Smooth muscle cell (in vitro differentiated cells): ENCODE data around the gene CLPTM1L. TPM values are rescaled to one million over a fixed set of nuclear protein-coding genes. Genes with fewer than 3 reads are reported as not detected.
"Not testable (repeated sequence)": the region's sequence is repeated elsewhere in the genome, so short reads cannot be mapped to it uniquely, and the experiment has no call there.

Experiments
- DNase-seq: peaks from one replicate; lab custom pipeline; 2025; ENCODE audit not compliant: unreplicated experiment; lab: John Stamatoyannopoulos, UW
- H2AFZ ChIP-seq: fragments of 200-600 bp; sonication (generic); 2 replicates; pipeline ENCODE4 v1.6.0; 2016; ENCODE audit warnings: antibody characterized with exemption, low read depth, mild to moderate bottlenecking
- H3F3A ChIP-seq: fragments of 200-600 bp; sonication (generic); 2 replicates; pipeline ENCODE4 v1.6.0; 2017; ENCODE audit warnings: antibody characterized with exemption, low read depth
- H3K27ac ChIP-seq: fragments of 200-600 bp; sonication (generic); 2 replicates; pipeline ENCODE4 v1.5.1; 2016; ENCODE audit warnings: low read depth, mild to moderate bottlenecking
- H3K27me3 ChIP-seq: fragments of 200-600 bp; sonication (generic); 2 replicates; pipeline ENCODE4 v1.6.1; 2016; ENCODE audit warnings: low read depth, mild to moderate bottlenecking
- H3K36me3 ChIP-seq: fragments of 200-600 bp; sonication (generic); 2 replicates; pipeline ENCODE4 v1.5.1; 2016; ENCODE audit warnings: low read depth
- H3K4me1 ChIP-seq: fragments of 200-600 bp; sonication (generic); 2 replicates; pipeline ENCODE4 v1.5.1; 2016; ENCODE audit warnings: low read depth
- H3K4me2 ChIP-seq: fragments of 200-600 bp; sonication (generic); 2 replicates; pipeline ENCODE4 v1.6.0; 2016; ENCODE audit warnings: mild to moderate bottlenecking
- H3K4me3 ChIP-seq: fragments of 200-600 bp; sonication (generic); 2 replicates; pipeline ENCODE4 v1.5.1; 2016; ENCODE audit warnings: mild to moderate bottlenecking
- H3K79me2 ChIP-seq: fragments of 200-600 bp; sonication (generic); 2 replicates; pipeline ENCODE4 v1.6.0; 2016; ENCODE audit warnings: low read depth, mild to moderate bottlenecking
- H3K9ac ChIP-seq: fragments of 200-600 bp; sonication (generic); 2 replicates; pipeline ENCODE4 v1.6.0; 2016; ENCODE audit warnings: low read depth
- H3K9me3 ChIP-seq: fragments of 200-600 bp; sonication (generic); replicated peaks from 2 replicates; pipeline ENCODE4 v1.5.1; 2016; ENCODE audit warnings: low read depth
- H4K20me1 ChIP-seq: fragments of 200-600 bp; sonication (generic); 2 replicates; pipeline ENCODE4 v1.6.0; 2016; ENCODE audit warnings: low read depth
- WGBS: methylation state at CpG from one replicate; pipeline ENCODE4 v1.1.7; 2016; ENCODE audit warnings: low lambda C conversion rate; 5-methylcytosine and 5-hydroxymethylcytosine counted together
- polyA plus RNA-seq: library from polyadenylated mRNA; unstranded; fragments of >200 nt; fragmentation: Nextera tagmentation; extraction: Ambion mirVana; gene quantifications from 2 replicates; pipeline ENCODE4 v1.2.1, GENCODE V29; 2016
- total RNA-seq: library from RNA; depleted of rRNA; stranded (reverse); fragments of >200 nt; gene quantifications from 2 replicates; pipeline ENCODE4 v1.2.3, GENCODE V29; 2014
- TF ChIP-seq, protein P1 (sequence below): fragments of 200-600 bp; sonication (generic); IDR thresholded peaks from 2 replicates; pipeline ENCODE4 v1.5.1; 2017; ENCODE audit warnings: borderline replicate concordance, mild to moderate bottlenecking, antibody characterized with exemption; ENCODE audit not compliant: insufficient read depth, poor library complexity, severe bottlenecking

Gene CLPTM1L
- total and polyA plus RNA-seq, 2 experiments from 2014 or later, result 125 to 127 TPM

DNA sequence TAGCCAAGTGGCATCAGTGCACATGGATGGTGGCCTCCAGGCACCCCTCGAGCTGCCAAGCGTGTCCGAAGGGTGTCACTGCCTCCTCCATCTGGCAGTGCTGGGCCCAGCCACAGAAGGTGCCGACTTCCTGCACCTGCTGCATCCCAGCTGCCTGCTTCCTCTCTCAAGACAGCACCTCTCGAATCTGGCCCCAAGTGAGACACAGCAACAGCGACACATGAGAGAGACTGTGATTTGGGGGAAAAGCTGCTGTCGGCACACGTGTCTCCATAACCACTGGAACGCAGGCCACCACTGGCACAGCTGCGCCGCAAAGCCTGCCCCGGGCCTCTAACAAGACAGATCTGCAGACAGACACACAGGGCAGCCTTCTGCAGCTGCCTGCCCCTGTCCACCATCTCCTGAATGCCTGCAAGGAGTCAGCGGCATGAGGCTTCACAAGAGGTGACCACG is 8.8 kb downstream of the CLPTM1L start:
- no peak for DNase-seq
- Histone ChIP-seq H3K9me3 (no peaks in the 10 kb centered on the region), H4K20me1 (no peaks in the 10 kb centered on the region), H3K4me2 (no peak overlapping the region), H3K4me1 (no peaks in the 10 kb centered on the region), H3K79me2 (no peaks in the 10 kb centered on the region), H3K27ac (no peak overlapping the region), H3K36me3 (no peaks in the 10 kb centered on the region), H3K9ac (no peak overlapping the region), H3F3A (no peaks in the 10 kb centered on the region), H3K4me3 (no peak overlapping the region), H3K27me3 (no peaks in the 10 kb centered on the region), H2AFZ (no peak overlapping the region)
- TF ChIP-seq, protein P1, sequence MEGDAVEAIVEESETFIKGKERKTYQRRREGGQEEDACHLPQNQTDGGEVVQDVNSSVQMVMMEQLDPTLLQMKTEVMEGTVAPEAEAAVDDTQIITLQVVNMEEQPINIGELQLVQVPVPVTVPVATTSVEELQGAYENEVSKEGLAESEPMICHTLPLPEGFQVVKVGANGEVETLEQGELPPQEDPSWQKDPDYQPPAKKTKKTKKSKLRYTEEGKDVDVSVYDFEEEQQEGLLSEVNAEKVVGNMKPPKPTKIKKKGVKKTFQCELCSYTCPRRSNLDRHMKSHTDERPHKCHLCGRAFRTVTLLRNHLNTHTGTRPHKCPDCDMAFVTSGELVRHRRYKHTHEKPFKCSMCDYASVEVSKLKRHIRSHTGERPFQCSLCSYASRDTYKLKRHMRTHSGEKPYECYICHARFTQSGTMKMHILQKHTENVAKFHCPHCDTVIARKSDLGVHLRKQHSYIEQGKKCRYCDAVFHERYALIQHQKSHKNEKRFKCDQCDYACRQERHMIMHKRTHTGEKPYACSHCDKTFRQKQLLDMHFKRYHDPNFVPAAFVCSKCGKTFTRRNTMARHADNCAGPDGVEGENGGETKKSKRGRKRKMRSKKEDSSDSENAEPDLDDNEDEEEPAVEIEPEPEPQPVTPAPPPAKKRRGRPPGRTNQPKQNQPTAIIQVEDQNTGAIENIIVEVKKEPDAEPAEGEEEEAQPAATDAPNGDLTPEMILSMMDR, result no peak
- 97% methylated on average over 14 of the region's 14 CpGs for WGBS

DNA sequence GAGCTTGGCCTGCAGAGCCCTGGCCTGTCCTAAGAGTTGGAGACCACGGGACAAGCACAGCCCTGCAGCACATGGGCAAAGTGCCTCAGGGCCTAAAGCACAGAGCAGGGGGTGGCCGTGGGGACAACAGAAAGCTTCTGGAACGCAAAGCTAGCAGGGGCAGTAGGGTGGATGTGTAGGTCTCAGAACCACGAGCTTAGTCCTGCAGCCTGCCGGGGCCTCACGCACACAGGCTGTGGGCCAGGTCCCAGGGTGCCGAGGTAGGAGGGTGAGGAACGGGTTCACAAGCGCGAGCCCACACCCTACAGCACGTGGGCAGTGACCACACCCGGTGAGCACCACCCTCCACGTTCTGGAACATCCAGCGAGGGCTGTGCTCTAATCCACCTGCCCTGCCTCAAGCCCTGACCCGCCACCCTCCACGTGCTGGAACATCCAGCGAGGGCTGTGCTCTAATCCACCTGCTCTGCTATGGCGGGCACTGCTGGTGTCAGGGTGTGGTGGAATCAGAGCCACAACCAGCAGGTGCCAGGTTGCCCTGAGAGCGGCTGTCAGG is 9.3 kb downstream of the CLPTM1L start:
- no peak for DNase-seq
- Histone ChIP-seq H3K9me3 (no peaks in the 10 kb centered on the region), H2AFZ (no peak overlapping the region), H4K20me1 (no peaks in the 10 kb centered on the region), H3K4me3 (no peak overlapping the region), H3K27ac (no peak overlapping the region), H3K36me3 (no peaks in the 10 kb centered on the region), H3K79me2 (no peaks in the 10 kb centered on the region), H3K27me3 (no peaks in the 10 kb centered on the region), H3K9ac (no peak overlapping the region), H3K4me1 (no peaks in the 10 kb centered on the region), H3K4me2 (no peak overlapping the region), H3F3A (no peaks in the 10 kb centered on the region)
- TF ChIP-seq, protein P1, result no peak
- 97% methylated on average over 19 of the region's 19 CpGs for WGBS

DNA sequence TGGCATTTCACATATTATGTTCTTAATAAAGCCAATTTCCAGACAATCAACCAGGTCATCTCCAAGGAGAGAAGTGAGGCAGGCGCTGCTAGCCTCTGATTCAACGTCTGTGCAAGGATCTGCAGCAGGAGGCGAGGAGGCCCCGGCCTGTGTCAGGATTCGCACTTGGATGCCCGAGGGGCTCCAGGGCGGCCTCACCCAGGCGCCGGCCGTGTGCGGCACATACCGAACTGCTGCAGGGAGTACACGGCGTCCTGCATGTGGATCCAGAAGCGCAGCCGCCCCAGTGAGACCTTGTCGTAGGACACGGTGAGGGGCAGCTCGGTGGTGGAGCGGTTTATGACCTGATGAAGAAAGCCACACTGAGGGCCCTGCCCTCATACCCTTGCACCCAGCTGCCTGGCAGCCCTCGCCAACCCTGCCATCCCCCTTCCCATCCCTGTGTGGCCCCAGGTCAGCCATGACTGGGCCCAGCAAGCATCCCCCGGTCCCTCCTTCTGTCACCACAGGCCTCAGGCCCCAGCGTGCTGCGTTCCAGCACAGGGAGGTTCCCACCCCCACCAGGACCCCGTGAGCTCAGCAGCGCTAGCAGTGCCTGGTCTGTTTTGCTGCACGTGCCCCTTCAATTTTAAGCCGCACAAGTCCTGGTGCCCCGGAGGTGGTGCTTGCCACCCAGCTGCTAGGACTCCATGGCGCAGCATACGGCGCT is 9.9 kb downstream of the CLPTM1L start:
- Histone ChIP-seq H4K20me1 (no peaks in the 10 kb centered on the region), H3K4me3 (no peak overlapping the region), H3K36me3 (peaks cover 4% of the 10 kb centered on the region), H2AFZ (no peak overlapping the region), H3K27me3 (no peaks in the 10 kb centered on the region), H3K79me2 (no peaks in the 10 kb centered on the region), H3K9ac (no peak overlapping the region), H3K9me3 (no peaks in the 10 kb centered on the region), H3K4me2 (no peak overlapping the region), H3F3A (no peaks in the 10 kb centered on the region), H3K4me1 (no peaks in the 10 kb centered on the region), H3K27ac (no peak overlapping the region)
- TF ChIP-seq, protein P1, result no peak
- no peak for DNase-seq
- WGBS, result 97% methylated on average over 32 of the region's 32 CpGs

DNA sequence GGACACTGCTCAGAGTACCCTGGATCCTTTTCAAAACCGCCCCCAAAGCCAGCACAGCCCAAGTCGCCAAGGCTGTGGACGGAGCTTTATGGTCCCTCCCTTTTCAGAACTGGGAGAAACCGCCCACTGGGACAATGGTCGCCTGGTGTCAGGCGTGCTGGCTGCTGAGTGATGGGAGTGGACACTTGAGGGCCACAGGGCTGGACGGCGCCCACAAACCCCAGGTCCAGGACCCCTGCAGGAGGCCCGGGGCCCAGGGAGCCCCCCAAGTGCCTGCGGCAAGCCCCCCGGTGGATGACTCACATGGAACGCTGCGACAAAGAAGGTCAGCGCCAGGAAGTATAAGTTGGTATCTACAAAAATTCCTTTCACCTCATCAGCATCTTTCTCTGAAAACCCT is 10.9 kb downstream of the CLPTM1L start:
- H3K79me2 ChIP-seq, result no peaks in the 10 kb centered on the region
- no peaks in the 10 kb centered on the region for H3K9me3 ChIP-seq
- no peak overlapping the region for H3K4me2 ChIP-seq
- H3F3A ChIP-seq, result no peaks in the 10 kb centered on the region
- H3K4me3 ChIP-seq, result no peak overlapping the region
- no peaks in the 10 kb centered on the region for H3K4me1 ChIP-seq
- no peaks in the 10 kb centered on the region for H3K27me3 ChIP-seq
- TF ChIP-seq, protein P1, result no peak
- H4K20me1 ChIP-seq, result no peaks in the 10 kb centered on the region
- H3K36me3 ChIP-seq, result peaks cover 6% of the 10 kb centered on the region
- no peak overlapping the region for H2AFZ ChIP-seq
- DNase-seq, result no peak
- 99% methylated on average over 14 of the region's 14 CpGs for WGBS
- H3K27ac ChIP-seq, result no peak overlapping the region
- no peak overlapping the region for H3K9ac ChIP-seq

DNA sequence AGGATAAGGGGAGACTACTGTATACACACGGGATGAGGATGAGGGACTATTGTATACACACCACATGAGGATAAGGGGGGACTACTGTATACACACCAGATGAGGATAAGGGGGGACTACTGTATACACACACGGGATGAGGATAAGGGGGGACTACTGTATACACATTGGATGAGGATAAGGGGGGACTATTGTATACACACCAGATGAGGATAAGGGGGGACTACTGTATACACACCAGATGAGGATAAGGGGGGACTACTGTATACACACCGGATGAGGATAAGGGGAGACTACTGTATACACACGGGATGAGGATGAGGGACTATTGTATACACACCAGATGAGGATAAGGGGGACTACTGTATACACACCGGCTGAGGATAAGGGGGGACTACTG is 11.6 kb downstream of the CLPTM1L start:
- not testable (repeated sequence) for H3K4me1 ChIP-seq, H3K27me3 ChIP-seq, H3K36me3 ChIP-seq, H4K20me1 ChIP-seq, DNase-seq, H3K27ac ChIP-seq, H3K79me2 ChIP-seq, H3K9ac ChIP-seq, H3K4me3 ChIP-seq, H3F3A ChIP-seq, H3K4me2 ChIP-seq, H2AFZ ChIP-seq, H3K9me3 ChIP-seq
- 92% methylated on average over 5 of the region's 5 CpGs for WGBS
